ENCODE data around the gene PDE8B.

PDE8B gene

DNA sequence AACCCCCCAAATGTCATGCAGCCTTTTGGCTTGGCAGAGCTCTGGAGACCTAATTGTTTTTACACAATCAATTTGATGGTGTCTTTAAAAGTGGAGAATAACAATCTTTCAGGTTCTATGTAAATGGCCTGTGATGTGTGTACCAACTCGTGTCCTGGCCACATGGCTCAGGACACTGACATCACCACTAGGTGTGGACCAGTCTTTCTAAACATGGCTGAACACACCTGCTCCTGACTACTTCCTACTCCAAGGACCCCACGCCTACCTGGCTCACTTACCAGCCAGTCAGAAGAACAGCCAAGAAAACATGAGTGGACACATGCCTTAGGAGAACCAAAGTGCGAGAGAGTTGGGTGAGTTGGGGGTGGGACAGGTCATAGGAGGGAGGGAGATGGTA is 210.5 kb downstream of the PDE8B start:
- Histone ChIP-seq H4K8ac (ENCODE audit: low read depth, low read length) (no peak overlapping the region), H3K79me1 (ENCODE audit: low read length) (no peaks in the 10 kb centered on the region), H3K4me2 (ENCODE audit: low read length) (no peak overlapping the region), H4K91ac (ENCODE audit: low read depth, low read length) (no peak overlapping the region), H3K4ac (ENCODE audit: low read depth, low read length) (no peak overlapping the region), H2BK12ac (ENCODE audit: low read length) (no peak overlapping the region), H2AK5ac (ENCODE audit: low read length) (no peak overlapping the region), H3K36me3 (ENCODE audit: control insufficient read depth in 1 of 2, insufficient read depth in 2 of 2, low read length in 2 of 2) (no peaks in the 10 kb centered on the region), H3K18ac (ENCODE audit: low read length) (no peak overlapping the region), H2AFZ (ENCODE audit: insufficient read depth, low read length, poor library complexity) (no peak overlapping the region), H3K4me3 (ENCODE audit: low read depth, low read length) (no peak overlapping the region), H3K14ac (ENCODE audit: low read length) (no peak overlapping the region), H3K4me1 (ENCODE audit: control insufficient read depth in 1 of 2, insufficient read depth in 2 of 2, low read length in 2 of 2) (no peaks in the 10 kb centered on the region), H2BK120ac (ENCODE audit: insufficient read depth, low read length, poor library complexity) (no peak overlapping the region), H3K23ac (ENCODE audit: low read length) (no peak overlapping the region), H3K27me3 (ENCODE audit: insufficient read depth, low read length) (no peaks in the 10 kb centered on the region), H3K9ac (ENCODE audit: low read length) (no peak overlapping the region), H3K79me2 (ENCODE audit: control insufficient read depth, insufficient read depth, low read length, poor library complexity) (no peaks in the 10 kb centered on the region), H3K9me3 (ENCODE audit: insufficient read depth, low read depth, low read length) (no peaks in the 10 kb centered on the region), H3K27ac (ENCODE audit: low read depth, low read length) (no peak overlapping the region), H2BK5ac (ENCODE audit: low read depth, low read length, poor library complexity) (no peak overlapping the region), H4K12ac (ENCODE audit: low read depth, low read length) (no peak overlapping the region)
- WGBS (ENCODE audit: extremely low coverage, insufficient coverage, insufficient read length), result no CpG with 5 or more reads among the region's 3 CpGs
- no peak for DNase-seq

DNA sequence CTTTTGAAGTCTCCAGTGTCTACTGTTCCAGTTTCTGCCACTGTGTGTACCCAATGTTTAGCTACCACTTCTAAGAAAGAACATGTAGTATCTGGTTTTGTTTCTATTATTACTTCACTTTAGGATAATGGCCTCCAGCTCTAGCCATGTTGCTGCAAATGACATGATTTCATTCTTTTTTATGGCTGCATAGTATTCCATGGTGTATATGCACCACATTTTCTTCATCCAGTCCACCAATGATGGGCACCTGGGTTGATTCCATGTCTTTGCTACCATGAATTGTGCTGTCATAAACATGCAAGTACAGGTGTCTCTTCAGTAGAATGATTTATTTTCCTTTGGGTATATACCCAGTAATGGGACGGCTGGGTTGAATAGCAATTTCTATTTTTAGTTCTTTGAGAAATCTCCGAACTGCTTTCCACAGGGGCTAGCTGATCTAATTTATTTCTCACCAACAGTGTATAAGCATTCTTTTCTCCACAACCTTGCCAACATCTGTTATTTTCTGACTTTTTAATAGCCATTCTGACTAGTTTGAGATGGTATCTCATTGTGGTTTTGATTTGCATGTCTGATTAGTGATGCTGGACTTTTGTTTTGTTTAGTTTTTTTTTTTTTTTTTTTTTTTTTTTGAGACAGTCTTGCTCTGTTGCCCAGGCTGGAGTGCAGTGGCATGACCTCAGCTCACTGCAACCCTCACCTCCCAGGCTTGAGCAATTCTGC is 212.7 kb downstream of the PDE8B start:
- Histone ChIP-seq H3K4me2 (ENCODE audit: low read length) (no peak overlapping the region), H2BK120ac (ENCODE audit: insufficient read depth, low read length, poor library complexity) (no peak overlapping the region), H2AK5ac (ENCODE audit: low read length) (no peak overlapping the region), H3K9me3 (ENCODE audit: insufficient read depth, low read depth, low read length) (no peaks in the 10 kb centered on the region), H2AFZ (ENCODE audit: insufficient read depth, low read length, poor library complexity) (no peak overlapping the region), H3K79me2 (ENCODE audit: control insufficient read depth, insufficient read depth, low read length, poor library complexity) (no peaks in the 10 kb centered on the region), H3K27me3 (ENCODE audit: insufficient read depth, low read length) (no peaks in the 10 kb centered on the region), H3K4me3 (ENCODE audit: low read depth, low read length) (no peak overlapping the region), H4K91ac (ENCODE audit: low read depth, low read length) (no peak overlapping the region), H3K4ac (ENCODE audit: low read depth, low read length) (no peak overlapping the region), H3K23ac (ENCODE audit: low read length) (no peak overlapping the region), H3K4me1 (ENCODE audit: control insufficient read depth in 1 of 2, insufficient read depth in 2 of 2, low read length in 2 of 2) (no peaks in the 10 kb centered on the region), H3K14ac (ENCODE audit: low read length) (no peak overlapping the region), H3K36me3 (ENCODE audit: control insufficient read depth in 1 of 2, insufficient read depth in 2 of 2, low read length in 2 of 2) (no peaks in the 10 kb centered on the region), H3K9ac (ENCODE audit: low read length) (no peak overlapping the region), H4K12ac (ENCODE audit: low read depth, low read length) (no peak overlapping the region), H2BK5ac (ENCODE audit: low read depth, low read length, poor library complexity) (no peak overlapping the region), H3K79me1 (ENCODE audit: low read length) (no peaks in the 10 kb centered on the region), H2BK12ac (ENCODE audit: low read length) (no peak overlapping the region), H3K18ac (ENCODE audit: low read length) (no peak overlapping the region), H3K27ac (ENCODE audit: low read depth, low read length) (no peak overlapping the region), H4K8ac (ENCODE audit: low read depth, low read length) (no peak overlapping the region)
- no CpG with 5 or more reads among the region's 2 CpGs for WGBS (ENCODE audit: extremely low coverage, insufficient coverage, insufficient read length)
- DNase-seq, result no peak

DNA sequence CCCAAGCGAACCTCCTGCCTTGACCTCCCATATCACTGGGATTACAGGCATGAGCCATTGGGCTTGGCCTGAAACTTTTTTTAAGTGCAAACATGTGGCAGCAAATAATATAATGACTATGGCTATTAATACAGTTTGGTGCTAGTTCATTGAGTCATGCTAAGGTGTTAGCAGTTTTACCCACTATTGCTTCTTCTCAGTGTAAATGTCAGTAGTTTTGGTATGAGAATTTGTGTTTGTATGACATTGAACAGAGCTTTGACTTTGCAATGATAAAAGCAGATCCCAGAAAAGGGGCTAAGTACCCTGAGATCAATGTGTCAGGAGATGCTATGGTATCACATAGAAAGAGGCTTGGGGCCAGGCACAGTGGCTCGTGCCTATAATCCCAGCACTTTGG is 214.4 kb downstream of the PDE8B start:
- Histone ChIP-seq H3K18ac (ENCODE audit: low read length) (no peak overlapping the region), H2BK12ac (ENCODE audit: low read length) (no peak overlapping the region), H3K79me2 (ENCODE audit: control insufficient read depth, insufficient read depth, low read length, poor library complexity) (no peaks in the 10 kb centered on the region), H2AK5ac (ENCODE audit: low read length) (no peak overlapping the region), H2AFZ (ENCODE audit: insufficient read depth, low read length, poor library complexity) (no peak overlapping the region), H3K14ac (ENCODE audit: low read length) (no peak overlapping the region), H3K9me3 (ENCODE audit: insufficient read depth, low read depth, low read length) (no peaks in the 10 kb centered on the region), H3K36me3 (ENCODE audit: control insufficient read depth in 1 of 2, insufficient read depth in 2 of 2, low read length in 2 of 2) (no peaks in the 10 kb centered on the region), H2BK120ac (ENCODE audit: insufficient read depth, low read length, poor library complexity) (no peak overlapping the region), H4K91ac (ENCODE audit: low read depth, low read length) (no peak overlapping the region), H3K23ac (ENCODE audit: low read length) (no peak overlapping the region), H3K4me2 (ENCODE audit: low read length) (no peak overlapping the region), H3K79me1 (ENCODE audit: low read length) (no peaks in the 10 kb centered on the region), H3K4me1 (ENCODE audit: control insufficient read depth in 1 of 2, insufficient read depth in 2 of 2, low read length in 2 of 2) (no peaks in the 10 kb centered on the region), H3K4me3 (ENCODE audit: low read depth, low read length) (no peak overlapping the region), H4K12ac (ENCODE audit: low read depth, low read length) (no peak overlapping the region), H2BK5ac (ENCODE audit: low read depth, low read length, poor library complexity) (no peak overlapping the region), H4K8ac (ENCODE audit: low read depth, low read length) (no peak overlapping the region), H3K27ac (ENCODE audit: low read depth, low read length) (no peak overlapping the region), H3K9ac (ENCODE audit: low read length) (no peak overlapping the region), H3K27me3 (ENCODE audit: insufficient read depth, low read length) (no peaks in the 10 kb centered on the region), H3K4ac (ENCODE audit: low read depth, low read length) (no peak overlapping the region)
- DNase-seq, result no peak
- WGBS (ENCODE audit: extremely low coverage, insufficient coverage, insufficient read length), result no CpG with 5 or more reads among the region's 2 CpGs

DNA sequence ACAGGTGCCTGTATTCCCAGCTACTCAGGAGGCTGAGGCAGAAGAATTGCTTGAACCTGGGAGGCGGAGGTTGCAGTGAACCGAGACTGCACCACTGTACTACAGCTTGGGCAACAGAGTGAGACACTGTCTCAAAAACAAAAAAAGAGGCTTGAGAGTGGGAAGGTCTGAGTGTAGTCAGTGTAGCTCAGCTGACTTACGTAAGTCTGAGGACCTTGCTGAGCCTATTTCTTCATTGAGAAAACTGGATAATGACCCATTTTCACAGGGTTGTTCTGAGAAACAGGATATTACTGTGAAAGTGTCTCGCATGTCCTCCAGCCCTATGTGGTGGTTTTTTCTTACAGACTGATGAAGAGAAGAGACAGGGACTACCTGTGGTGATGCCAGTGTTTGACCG is 214.9 kb downstream of the PDE8B start:
- Histone ChIP-seq H3K4me1 (ENCODE audit: control insufficient read depth in 1 of 2, insufficient read depth in 2 of 2, low read length in 2 of 2) (no peaks in the 10 kb centered on the region), H3K27me3 (ENCODE audit: insufficient read depth, low read length) (no peaks in the 10 kb centered on the region)

More for the DNA sequence above, 214.9 kb downstream of the PDE8B start:
- Histone ChIP-seq H2BK120ac (ENCODE audit: insufficient read depth, low read length, poor library complexity) (no peak overlapping the region), H4K8ac (ENCODE audit: low read depth, low read length) (no peak overlapping the region), H3K4ac (ENCODE audit: low read depth, low read length) (no peak overlapping the region), H3K79me1 (ENCODE audit: low read length) (no peaks in the 10 kb centered on the region), H4K91ac (ENCODE audit: low read depth, low read length) (no peak overlapping the region), H3K27ac (ENCODE audit: low read depth, low read length) (no peak overlapping the region), H4K12ac (ENCODE audit: low read depth, low read length) (no peak overlapping the region), H3K23ac (ENCODE audit: low read length) (no peak overlapping the region), H2BK12ac (ENCODE audit: low read length) (no peak overlapping the region), H3K36me3 (ENCODE audit: control insufficient read depth in 1 of 2, insufficient read depth in 2 of 2, low read length in 2 of 2) (no peaks in the 10 kb centered on the region), H3K9ac (ENCODE audit: low read length) (no peak overlapping the region), H2BK5ac (ENCODE audit: low read depth, low read length, poor library complexity) (no peak overlapping the region), H3K18ac (ENCODE audit: low read length) (no peak overlapping the region), H2AK5ac (ENCODE audit: low read length) (no peak overlapping the region), H3K4me3 (ENCODE audit: low read depth, low read length) (no peak overlapping the region), H3K14ac (ENCODE audit: low read length) (no peak overlapping the region), H3K4me2 (ENCODE audit: low read length) (no peak overlapping the region), H3K79me2 (ENCODE audit: control insufficient read depth, insufficient read depth, low read length, poor library complexity) (no peaks in the 10 kb centered on the region), H2AFZ (ENCODE audit: insufficient read depth, low read length, poor library complexity) (no peak overlapping the region), H3K9me3 (ENCODE audit: insufficient read depth, low read depth, low read length) (no peaks in the 10 kb centered on the region)
- no CpG with 5 or more reads among the region's 5 CpGs for WGBS (ENCODE audit: extremely low coverage, insufficient coverage, insufficient read length)
- DNase-seq, result no peak

All from trophoblast cell (in vitro differentiated cells and primary cell).